GM20000 (cell line): Measurements from ENCODE around the gene CCDC92.

Experiments
- DNase-seq: peaks from one replicate; pipeline ENCODE4 v3.0.0; 2012; ENCODE audit warnings: low spot score
- CTCF ChIP-seq: IDR thresholded peaks from 2 replicates; pipeline ENCODE4 v1.5.1; 2012; ENCODE audit warnings: mild to moderate bottlenecking, control low read depth; ENCODE audit errors: extremely low read depth, missing control alignments

The CCDC92 gene

GRCh38 chr12:123891011-123891410, 81.6 kb downstream of the CCDC92 start:
- no peak for DNase-seq
- TF ChIP-seq CTCF = no peak

- no peak for TF ChIP-seq CTCF
- no peak for DNase-seq
Measured at GRCh38 chr12:123890536-123890902, 82.1 kb downstream of the CCDC92 start.

GRCh38 chr12:123889848-123890535, 82.6 kb downstream of the CCDC92 start:
- no peak for DNase-seq
- TF ChIP-seq CTCF = no peak

- no peak for TF ChIP-seq CTCF
- DNase-seq = no peak
Measured at GRCh38 chr12:123888989-123889388, 83.6 kb downstream of the CCDC92 start.

GRCh38 chr12:123886931-123887582, 85.6 kb downstream of the CCDC92 start:
- no peak for DNase-seq
- no peak for TF ChIP-seq CTCF

GRCh38 chr12:123886258-123886657, 86.4 kb downstream of the CCDC92 start:
- TF ChIP-seq CTCF = no peak
- DNase-seq = no peak
